Body of pancreas (tissue), 4 donors: ENCODE results near the gene RPL18A.

Experiments
- CTCF ChIP-seq, 7 experiments: fragments of 450-650 bp in 4 of 7; fragments of 200-600 bp in 3 of 7; sonication (generic) in 3 of 7; IDR thresholded peaks; one replicate each; pipeline ENCODE4 v1.5.1; 2016 to 2019; ENCODE audit warnings: antibody characterized with exemption in 7 of 7
- POLR2A ChIP-seq, 3 donors: fragments of 450-650 bp; IDR thresholded peaks; one replicate each; pipeline ENCODE4 v1.6.1; 2016; ENCODE audit warnings: antibody characterized with exemption in 3 of 3, mild to moderate bottlenecking in 2 of 3

DNA sequence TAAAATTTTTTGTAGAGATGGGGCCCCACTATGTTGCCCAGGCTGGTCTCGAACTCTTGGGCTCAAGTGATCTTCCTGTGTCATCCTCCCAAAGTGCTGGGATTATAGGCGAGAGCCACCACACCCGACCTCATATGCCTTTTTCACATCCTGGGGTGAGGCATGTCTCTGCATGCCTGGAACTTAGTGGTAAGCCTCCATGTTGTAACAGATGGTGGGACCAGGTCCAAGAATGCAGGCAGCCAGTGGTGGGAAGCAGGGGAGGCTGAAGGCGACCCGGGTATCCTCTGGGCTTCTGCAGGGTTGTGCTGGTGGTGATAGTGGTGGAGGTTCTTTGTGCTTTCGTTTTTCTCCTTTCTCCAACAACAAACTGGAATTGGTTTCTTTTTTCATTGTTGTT, 43.0 kb downstream of the RPL18A start:
- TF ChIP-seq CTCF (IDR thresholded peaks at IDR 0.05) = no peak
- no peak for TF ChIP-seq POLR2A (IDR thresholded peaks at IDR 0.05)
